Mesenchymal stem cell (in vitro differentiated cells and primary cell): ENCODE data around the gene GPBAR1.

Experiments used
- DNase-seq: peaks from one replicate; pipeline ENCODE4 v3.0.0-alpha.2; 2013
- H2AFZ ChIP-seq: one replicate; pipeline ENCODE4 v1.6.1; 2013; ENCODE audit warnings: low read depth, mild to moderate bottlenecking, control low read depth, inconsistent platforms, low read length, moderate library complexity
- H2AK5ac ChIP-seq: 2 replicates; pipeline ENCODE4 v1.6.1; 2013; ENCODE audit warnings: low read length, moderate library complexity, mild to moderate bottlenecking, inconsistent platforms; ENCODE audit not compliant: severe bottlenecking
- H2BK120ac ChIP-seq: one replicate; pipeline ENCODE4 v1.6.1; 2013; ENCODE audit warnings: low read depth, mild to moderate bottlenecking, inconsistent platforms, low read length, moderate library complexity
- H2BK12ac ChIP-seq, 2 experiments: one replicate each; pipeline ENCODE4 v1.6.1; 2013; ENCODE audit warnings: inconsistent platforms in 2 of 2, low read length in 2 of 2, mild to moderate bottlenecking in 2 of 2, moderate library complexity in 2 of 2, control low read depth in 1 of 2
- H2BK15ac ChIP-seq: one replicate; pipeline ENCODE4 v1.6.1; 2013; ENCODE audit warnings: mild to moderate bottlenecking, low read depth, inconsistent platforms; ENCODE audit not compliant: poor library complexity, severe bottlenecking
- H2BK5ac ChIP-seq: 2 replicates; pipeline ENCODE4 v1.6.1; 2013; ENCODE audit warnings: low read depth, mild to moderate bottlenecking, low read length, control low read depth, inconsistent platforms; ENCODE audit not compliant: poor library complexity, severe bottlenecking
- H3K14ac ChIP-seq, 2 experiments: one replicate each; pipeline ENCODE4 v1.6.1; 2013; ENCODE audit warnings: inconsistent platforms in 2 of 2, low read length in 2 of 2, control low read depth in 1 of 2, mild to moderate bottlenecking in 1 of 2, moderate library complexity in 1 of 2
- H3K18ac ChIP-seq, 2 experiments: one replicate each; pipeline ENCODE4 v1.6.1; 2013; ENCODE audit warnings: inconsistent platforms in 2 of 2, low read length in 2 of 2, control low read depth in 1 of 2, low read depth in 1 of 2, mild to moderate bottlenecking in 1 of 2
- H3K23ac ChIP-seq, 2 experiments: one replicate each; pipeline ENCODE4 v1.6.1; 2013; ENCODE audit warnings: inconsistent platforms in 2 of 2, low read length in 2 of 2, mild to moderate bottlenecking in 2 of 2, moderate library complexity in 2 of 2, control low read depth in 1 of 2
- H3K27ac ChIP-seq: 2 replicates; pipeline ENCODE4 v1.5.1; 2013; ENCODE audit warnings: mild to moderate bottlenecking, moderate library complexity, low read length, control low read depth, inconsistent platforms; ENCODE audit not compliant: poor library complexity, severe bottlenecking
- H3K27me3 ChIP-seq, 2 experiments: 2 replicates each; pipeline versions ENCODE4 v1.6.1 to v1.7.0; 2013; ENCODE audit warnings: low read length in 2 of 2, mild to moderate bottlenecking in 2 of 2, moderate library complexity in 2 of 2, control low read depth in 1 of 2, inconsistent platforms in 1 of 2; ENCODE audit not compliant: control insufficient read depth in 1 of 2, insufficient read depth in 1 of 2
- H3K36me3 ChIP-seq, 2 experiments: 2 replicates each; pipeline versions ENCODE4 v1.6.1 to v1.7.0; 2013; ENCODE audit warnings: low read length in 2 of 2, control low read depth in 1 of 2, inconsistent platforms in 1 of 2, low read depth in 1 of 2, mild to moderate bottlenecking in 1 of 2; ENCODE audit not compliant: insufficient read depth in 2 of 2, control insufficient read depth in 1 of 2
- H3K4ac ChIP-seq, 2 experiments: one replicate each; pipeline ENCODE4 v1.6.1; 2013; ENCODE audit warnings: inconsistent platforms in 2 of 2, low read length in 2 of 2, mild to moderate bottlenecking in 2 of 2, moderate library complexity in 2 of 2, control low read depth in 1 of 2, low read depth in 1 of 2
- H3K4me1 ChIP-seq: 2 replicates; pipeline ENCODE4 v1.6.1; 2013; ENCODE audit warnings: low read depth, low read length, control low read depth; ENCODE audit not compliant: control insufficient read depth, insufficient read depth
- H3K4me2 ChIP-seq: 2 replicates; pipeline ENCODE4 v1.6.1; 2013; ENCODE audit warnings: low read length, mild to moderate bottlenecking, inconsistent platforms; ENCODE audit not compliant: poor library complexity, severe bottlenecking
- H3K4me3 ChIP-seq, 2 experiments: 2 replicates each; pipeline versions ENCODE4 v1.5.1 to v1.7.0; 2013; ENCODE audit warnings: low read length in 2 of 2, mild to moderate bottlenecking in 2 of 2, control low read depth in 1 of 2, low read depth in 1 of 2; ENCODE audit not compliant: insufficient read depth in 1 of 2
- H3K79me1 ChIP-seq: replicated peaks from 2 replicates; pipeline ENCODE4 v1.6.1; 2013; ENCODE audit warnings: mild to moderate bottlenecking, control low read depth, low read length, inconsistent platforms; ENCODE audit not compliant: poor library complexity, severe bottlenecking
- H3K9ac ChIP-seq: 2 replicates; pipeline ENCODE4 v1.7.0; 2013; ENCODE audit warnings: mild to moderate bottlenecking, low read length, moderate library complexity
- H3K9me3 ChIP-seq: 2 replicates; pipeline ENCODE4 v1.7.0; 2013; ENCODE audit warnings: mild to moderate bottlenecking, low read length; ENCODE audit not compliant: control insufficient read depth
- H4K8ac ChIP-seq: one replicate; pipeline ENCODE4 v1.6.1; 2013; ENCODE audit warnings: inconsistent platforms, mild to moderate bottlenecking, low read length, moderate library complexity
- H4K91ac ChIP-seq: one replicate; pipeline ENCODE4 v1.6.1; 2013; ENCODE audit warnings: mild to moderate bottlenecking, low read length, inconsistent platforms
- WGBS: methylation state at CpG from one replicate; pipeline ENCODE4 v1.1.7; 2013; ENCODE audit warnings: mixed read lengths; 5-methylcytosine and 5-hydroxymethylcytosine counted together

The GPBAR1 gene

DNA sequence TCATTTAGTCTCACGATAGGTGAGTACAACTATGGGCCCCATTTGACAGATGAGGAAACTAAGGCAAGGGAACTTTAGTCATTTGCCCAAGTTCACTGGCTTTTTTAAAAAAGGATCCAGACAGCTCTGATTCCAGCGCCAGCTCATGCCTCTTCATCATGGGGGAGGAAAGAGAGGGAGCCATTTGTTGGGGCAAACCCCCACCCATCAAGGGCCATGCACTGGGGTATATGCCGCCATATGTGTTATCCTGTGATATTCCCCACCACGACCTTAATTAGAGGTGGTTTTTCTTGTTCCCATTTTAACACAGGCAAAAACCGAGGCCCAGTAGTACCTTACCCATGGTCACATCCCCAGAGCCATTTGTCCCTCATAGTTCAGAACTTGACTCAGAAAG, 649 bp upstream of the GPBAR1 start:
- peak overlapping the region; percentile 74 for H2BK120ac ChIP-seq
- WGBS: 99% methylated on average over 5 of the region's 5 CpGs
- H4K8ac ChIP-seq: peak overlapping the region; percentile 93
- no peak overlapping the region for H3K27ac ChIP-seq
- peak overlapping the region; percentile 22 to 90 for H3K18ac ChIP-seq
- H2BK5ac ChIP-seq: no peak overlapping the region
- peak overlapping the region; percentile 94 to 95 for H2BK12ac ChIP-seq
- H3K4me2 ChIP-seq: no peak overlapping the region
- no peak overlapping the region for H2AFZ ChIP-seq
- H3K4ac ChIP-seq: peak overlapping the region; percentile 10 to 54
- H2AK5ac ChIP-seq: peak overlapping the region; percentile 55
- DNase-seq: no peak
- no peak overlapping the region for H3K23ac ChIP-seq
- H3K4me1 ChIP-seq: peaks cover 35% of the 10 kb centered on the region
- no peaks in the 10 kb centered on the region for H3K27me3 ChIP-seq
- no peak overlapping the region for H3K14ac ChIP-seq
- H3K36me3 ChIP-seq: peaks cover 43 to 48% of the 10 kb centered on the region in 2 experiments
- H3K9ac ChIP-seq: peak overlapping the region; percentile 80
- H3K79me1 ChIP-seq: peaks cover 9% of the 10 kb centered on the region
- no peak overlapping the region for H2BK15ac ChIP-seq
- H3K9me3 ChIP-seq: no peaks in the 10 kb centered on the region
- peak overlapping the region; percentile 25 for H4K91ac ChIP-seq
- H3K4me3 ChIP-seq: no peak overlapping the region

DNA sequence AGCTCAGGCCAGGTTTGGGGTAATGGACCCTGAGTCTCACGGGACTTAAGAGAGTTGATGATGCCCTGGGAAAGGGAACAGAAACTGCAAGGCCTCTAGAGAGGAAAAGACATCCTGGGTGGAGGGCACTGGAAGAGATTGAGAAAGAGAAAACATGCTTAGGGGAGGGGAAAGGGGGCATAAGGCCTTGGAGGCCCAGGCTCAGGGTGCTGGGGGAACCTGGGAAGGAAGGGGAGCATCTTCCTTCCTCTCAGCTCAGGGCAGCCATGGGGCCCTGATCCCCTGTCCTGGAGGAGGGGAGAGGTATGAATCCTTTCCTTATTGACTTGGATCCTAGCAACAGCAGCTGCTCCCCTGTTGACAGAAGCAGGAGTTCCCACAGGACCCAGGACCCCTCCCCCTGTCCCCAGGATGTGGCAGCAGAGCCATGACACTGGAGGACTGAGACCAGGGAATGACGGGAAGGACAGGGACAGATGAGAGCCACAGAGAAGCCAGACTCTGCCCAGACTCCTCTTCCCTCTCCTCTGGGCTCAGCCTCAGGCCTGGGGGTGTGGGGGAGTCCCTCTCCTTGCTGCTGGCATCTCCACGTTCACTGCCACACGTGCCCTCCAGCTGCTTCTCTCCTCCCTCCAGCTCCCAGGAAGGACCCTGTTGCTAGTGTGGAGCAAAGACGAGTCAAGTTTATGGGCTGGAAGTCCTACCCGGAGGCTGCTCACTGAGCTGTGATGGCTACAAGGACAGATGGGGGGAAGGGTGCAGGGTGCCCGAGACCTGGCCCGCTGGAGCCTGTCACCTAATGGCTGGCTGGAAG, 815 bp downstream of the GPBAR1 start:
- peak; percentile 60 for DNase-seq
- peak overlapping the region; percentile 34 for H2AK5ac ChIP-seq
- H4K8ac ChIP-seq: peak overlapping the region; percentile 79
- H3K4ac ChIP-seq: peak overlapping the region; percentile 19 to 52
- H3K27me3 ChIP-seq: no peaks in the 10 kb centered on the region
- peaks cover 46 to 57% of the 10 kb centered on the region in 2 experiments for H3K36me3 ChIP-seq
- H3K27ac ChIP-seq: no peak overlapping the region
- H3K9ac ChIP-seq: peak overlapping the region; percentile 38
- no peak overlapping the region for H2AFZ ChIP-seq
- H3K9me3 ChIP-seq: no peaks in the 10 kb centered on the region
- H2BK15ac ChIP-seq: peak overlapping the region; percentile 9
- peak overlapping the region; percentile 75 to 94 for H2BK12ac ChIP-seq
- 69% methylated on average over 5 of the region's 8 CpGs for WGBS
- peak overlapping the region in 1 of 2 experiments; percentile 47 for H3K23ac ChIP-seq
- H3K4me2 ChIP-seq: no peak overlapping the region
- no peak overlapping the region for H3K4me3 ChIP-seq
- peaks cover 23% of the 10 kb centered on the region for H3K79me1 ChIP-seq
- H3K14ac ChIP-seq: no peak overlapping the region
- H4K91ac ChIP-seq: peak overlapping the region; percentile 95
- H3K18ac ChIP-seq: peak overlapping the region; percentile 30 to 81
- H2BK5ac ChIP-seq: no peak overlapping the region
- peak overlapping the region; percentile 51 for H2BK120ac ChIP-seq
- H3K4me1 ChIP-seq: peaks cover 35% of the 10 kb centered on the region

DNA sequence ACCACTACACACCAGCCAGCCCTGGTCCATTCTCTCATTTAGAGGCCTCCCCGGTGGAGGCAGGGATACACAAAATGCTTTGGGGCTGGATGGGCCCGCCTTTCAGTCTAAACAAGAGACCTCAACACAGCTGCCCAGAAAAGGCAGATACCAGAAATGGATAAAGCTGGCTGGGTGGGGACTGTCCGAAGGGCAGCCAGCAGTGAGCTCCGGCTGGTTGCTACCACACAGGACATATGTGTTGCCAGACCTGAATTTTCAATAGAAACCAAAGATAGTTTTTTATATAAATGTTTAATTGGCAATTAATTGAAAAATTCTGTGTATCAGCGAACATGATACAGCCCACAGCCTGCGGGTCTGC, 1.4 kb downstream of the GPBAR1 start:
- Histone ChIP-seq H4K8ac (peak overlapping the region; percentile 79), H3K23ac (peak overlapping the region in 1 of 2 experiments; percentile 47), H3K4me3 (no peak overlapping the region), H4K91ac (peak overlapping the region; percentile 76), H3K36me3 (peaks cover 46 to 59% of the 10 kb centered on the region in 2 experiments), H2AK5ac (no peak overlapping the region), H3K27ac (no peak overlapping the region), H3K18ac (peak overlapping the region; percentile 30 to 48), H3K79me1 (peaks cover 28% of the 10 kb centered on the region), H3K9me3 (no peaks in the 10 kb centered on the region), H2BK5ac (no peak overlapping the region), H2BK120ac (no peak overlapping the region), H2AFZ (no peak overlapping the region), H3K9ac (no peak overlapping the region), H3K4me2 (no peak overlapping the region), H3K27me3 (no peaks in the 10 kb centered on the region), H2BK12ac (peak overlapping the region in 1 of 2 experiments; percentile 8), H2BK15ac (peak overlapping the region; percentile 9), H3K14ac (no peak overlapping the region), H3K4ac (peak overlapping the region in 1 of 2 experiments; percentile 17), H3K4me1 (peaks cover 35% of the 10 kb centered on the region)
- WGBS: 86% methylated on average over 5 of the region's 6 CpGs
- DNase-seq: no peak
